ENCODE data around the gene ACMSD. TPM values are rescaled to one million over a fixed set of nuclear protein-coding genes. Genes with fewer than 3 reads are reported as not detected.

ACMSD gene
- total and polyA plus RNA-seq, 9 of the 15 experiments (the other 6 are each of a cell fraction or from before 2014, with no cell fraction given), result not detected

- ATAC-seq, result no peak
- H3K4me2 ChIP-seq (ENCODE audit: insufficient read depth, low read length), result no peak overlapping the region
- peaks cover 94% of the 10 kb centered on the region for H3K79me2 ChIP-seq (ENCODE audit: control insufficient read depth, insufficient read depth, low read length)
- H3K4me3 ChIP-seq, result no peak overlapping the region
- H3K27me3 ChIP-seq (ENCODE audit: control insufficient read depth in 2 of 2, insufficient read depth in 2 of 2, low read length in 2 of 2), result no peaks in the 10 kb centered on the region
- CTCF ChIA-PET (ENCODE audit: low intra/inter-chr PET ratio), result no interaction called here
- no peak for DNase-seq (ENCODE audit: extremely low read depth in 1 of 4, low spot score in 3 of 4)
- H3K9ac ChIP-seq (ENCODE audit: insufficient read depth in 1 of 2, low read depth in 2 of 2, low read length in 2 of 2), result no peak overlapping the region
- H3K36me3 ChIP-seq (ENCODE audit: control insufficient read depth, insufficient read depth, low read length), result peaks cover 71% of the 10 kb centered on the region
- no peaks in the 10 kb centered on the region for H3K9me1 ChIP-seq (ENCODE audit: control insufficient read depth, insufficient read depth, low read length)
- intact Hi-C loops (cut with micrococcal nuclease) (no loop called here), in situ Hi-C loops (cut with MboI) (no loop called here)
- H2AFZ ChIP-seq (ENCODE audit: low read depth, low read length), result no peak overlapping the region
- H4K20me1 ChIP-seq (replicated peaks; ENCODE audit: control insufficient read depth, insufficient read depth, low read length), result peaks cover 3% of the 10 kb centered on the region; the same call in 1 of the 2 replicates
- FAIRE-seq, result no peak
- no peaks in the 10 kb centered on the region for H3K9me3 ChIP-seq (replicated peaks; ENCODE audit: control insufficient read depth, insufficient read depth, low read depth, low read length)
- POLR2A ChIA-PET, result no interaction called here
- WGBS (ENCODE audit: insufficient coverage, low coverage, missing lambda C conversion rate), result 94% methylated on average over 3 of the region's 3 CpGs
- no TSS peak for BruUV-seq (replicated peaks)
- no peak for TF ChIP-seq PREB (CRISPR knock-in tag; IDR thresholded peaks at IDR 0.05)
- TF ChIP-seq EP400 (IDR thresholded peaks at IDR 0.05), result no peak
- no peak for TF ChIP-seq MLLT1 (IDR thresholded peaks at IDR 0.05)
- TF ChIP-seq JUND (IDR thresholded peaks at IDR 0.05; ENCODE audit: borderline replicate concordance, low read depth, low read length), result no peak
- no peak for TF ChIP-seq JUND (tag; IDR thresholded peaks at IDR 0.05; ENCODE audit: borderline replicate concordance, low read depth, low read length)
- TF ChIP-seq SP2 (IDR thresholded peaks at IDR 0.05; ENCODE audit: extremely low read depth, low read depth, low read length, poor library complexity, severe bottlenecking), result no peak
- TF ChIP-seq ELF4 (CRISPR knock-in tag; IDR thresholded peaks at IDR 0.05), result no peak
- TF ChIP-seq ZNF696 (CRISPR knock-in tag; conservative IDR thresholded peaks at IDR 0.05), result no peak
- TF ChIP-seq GATAD2B (IDR thresholded peaks at IDR 0.05; ENCODE audit: borderline replicate concordance), result no peak
- TF ChIP-seq HES1 (IDR thresholded peaks at IDR 0.05; ENCODE audit: low read depth), result no peak
- no peak for TF ChIP-seq HNRNPL (IDR thresholded peaks at IDR 0.05; ENCODE audit: low read depth, low read length)
- H3K4me1 ChIP-seq (replicated peaks in 1 of 2; ENCODE audit: control insufficient read depth in 2 of 2, insufficient read depth in 2 of 2, low read length in 2 of 2), result 0 out of 5 replicates have a peak, but pooled peaks cover 0 to 4% of the 10 kb centered on the region in 2 experiments
- H3K27ac ChIP-seq (ENCODE audit: extremely low read depth, low read depth, low read length), result no peak overlapping the region
Measured at GRCh38 chr2:134932864-134933526, 94.6 kb downstream of the ACMSD start.
